Liver (tissue), 3 donors: ENCODE data around the gene PIK3CA.

Source experiments
- CTCF ChIP-seq: fragments of 150-350 bp; IDR thresholded peaks from 2 replicates; pipeline ENCODE4 v1.5.1; 2017; ENCODE audit warnings: improper control_type of control experiment, low read depth, low read length; ENCODE audit not compliant: missing input control
- GABPA ChIP-seq, 2 donors: IDR thresholded peaks in 1 of 2; conservative IDR thresholded peaks in 1 of 2; 2 replicates each; pipeline ENCODE4 v1.6.1; 2016; ENCODE audit warnings: antibody characterized with exemption in 2 of 2, mild to moderate bottlenecking in 1 of 2, moderate library complexity in 1 of 2
- RAD21 ChIP-seq, 2 donors: IDR thresholded peaks; 2 replicates each; pipeline ENCODE4 v1.6.1; 2016; ENCODE audit warnings: antibody characterized with exemption in 2 of 2, mild to moderate bottlenecking in 2 of 2
- SP1 ChIP-seq: IDR thresholded peaks from 2 replicates; pipeline ENCODE4 v1.6.1; 2018; ENCODE audit warnings: antibody characterized with exemption, mild to moderate bottlenecking
- TAF1 ChIP-seq: conservative IDR thresholded peaks from 2 replicates; pipeline ENCODE4 v1.6.1; 2016; ENCODE audit warnings: antibody characterized with exemption, mild to moderate bottlenecking
- YY1 ChIP-seq: IDR thresholded peaks from 2 replicates; pipeline ENCODE4 v1.6.1; 2016; ENCODE audit warnings: antibody characterized with exemption, mild to moderate bottlenecking
- donor health status: healthy.
- donor health status: healthy.

DNA sequence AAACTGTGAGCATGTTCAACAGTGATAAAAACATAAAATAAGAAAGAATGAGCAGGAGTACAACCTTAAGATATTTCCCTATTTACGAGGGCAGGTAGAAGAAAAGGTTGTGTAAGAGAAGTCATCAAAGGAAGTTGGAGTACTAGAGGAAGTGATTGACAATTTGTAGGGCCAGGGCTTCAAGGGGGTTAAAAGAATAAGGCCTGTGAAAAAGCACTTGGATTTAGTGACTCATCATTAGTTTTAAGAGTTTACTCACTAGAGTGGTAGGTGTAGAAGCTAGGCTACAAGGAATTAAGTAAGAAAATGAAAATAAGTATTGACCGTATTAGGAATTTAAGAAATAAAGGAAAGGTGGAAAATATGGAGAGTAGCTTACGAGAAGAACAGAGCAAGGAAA, 79.2 kb downstream of the PIK3CA start:
- TF ChIP-seq YY1 (no peak), RAD21 (IDR thresholded peaks at IDR 0.05) (no peak), CTCF (no peak), TAF1 (no peak), GABPA (IDR thresholded peaks at IDR 0.05 in 1 of 2, conservative IDR thresholded peaks at IDR 0.05 in 1 of 2) (no peak), SP1 (no peak)
